Glutamatergic neuron (in vitro differentiated cells): ENCODE results near the gene PAPPA2. TPM values are rescaled to one million over a fixed set of nuclear protein-coding genes. Genes with fewer than 3 reads are reported as not detected.
"Not testable (repeated sequence)": the region's sequence is repeated elsewhere in the genome, so short reads cannot be mapped to it uniquely, and the experiment has no call there.

Experiments
- DNase-seq: peaks from one replicate; pipeline ENCODE4 v3.0.0; 2022
- H3K27ac Mint-ChIP-seq: one replicate; pipeline ENCODE4 v1.8.0; 2020; ENCODE audit warnings: mild to moderate bottlenecking, mixed read lengths, inconsistent platforms; ENCODE audit not compliant: unreplicated experiment
- H3K27me3 Mint-ChIP-seq: one replicate; pipeline ENCODE4 v1.8.0; 2020; ENCODE audit warnings: mild to moderate bottlenecking, moderate library complexity, mixed read lengths, inconsistent platforms; ENCODE audit not compliant: unreplicated experiment
- H3K36me3 Mint-ChIP-seq: one replicate; pipeline ENCODE4 v1.8.0; 2020; ENCODE audit warnings: mild to moderate bottlenecking, mixed read lengths, inconsistent platforms; ENCODE audit not compliant: unreplicated experiment
- H3K4me1 Mint-ChIP-seq: one replicate; pipeline ENCODE4 v1.8.0; 2020; ENCODE audit warnings: mild to moderate bottlenecking, low read depth, mixed read lengths, inconsistent platforms; ENCODE audit not compliant: unreplicated experiment
- H3K4me3 Mint-ChIP-seq: one replicate; pipeline ENCODE4 v1.8.0; 2020; ENCODE audit warnings: mild to moderate bottlenecking, mixed read lengths, inconsistent platforms; ENCODE audit not compliant: unreplicated experiment
- H3K9me3 Mint-ChIP-seq: one replicate; pipeline ENCODE4 v1.8.0; 2020; ENCODE audit warnings: mild to moderate bottlenecking, moderate library complexity, mixed read lengths, inconsistent platforms; ENCODE audit not compliant: unreplicated experiment
- CTCF ChIP-seq: fragments of 200-600 bp; sonication (generic); IDR thresholded peaks from one replicate; pipeline ENCODE4 v1.5.0; 2021; ENCODE audit not compliant: partially characterized antibody, unreplicated experiment
- total RNA-seq: library from RNA; stranded (reverse); fragmentation: NEBNext Ultra II Directional; extraction: Animal tissue kit (Norgen Biotek cat#: 25700); gene quantifications from one replicate; pipeline ENCODE4 v1.2.1, GENCODE V29; 2021; ENCODE audit not compliant: unreplicated experiment

The PAPPA2 gene
- total RNA-seq, 1 donor from 2014 or later, result 2.3 TPM

- H3K4me1 Mint-ChIP-seq, result no peaks in the 10 kb centered on the region
- H3K36me3 Mint-ChIP-seq, result no peaks in the 10 kb centered on the region
- H3K27me3 Mint-ChIP-seq, result no peaks in the 10 kb centered on the region
- DNase-seq, result no peak
- no peak overlapping the region for H3K27ac Mint-ChIP-seq
- H3K4me3 Mint-ChIP-seq, result no peak overlapping the region
- no peaks in the 10 kb centered on the region for H3K9me3 Mint-ChIP-seq
- TF ChIP-seq CTCF, result no peak
These were observed 281.2 kb downstream of the PAPPA2 start for GRCh38 chr1:176744142-176744541.

- no peak overlapping the region for H3K27ac Mint-ChIP-seq
- H3K36me3 Mint-ChIP-seq, result no peaks in the 10 kb centered on the region
- H3K9me3 Mint-ChIP-seq, result no peaks in the 10 kb centered on the region
- H3K4me3 Mint-ChIP-seq, result no peak overlapping the region
- no peaks in the 10 kb centered on the region for H3K4me1 Mint-ChIP-seq
- H3K27me3 Mint-ChIP-seq, result no peaks in the 10 kb centered on the region
- DNase-seq, result no peak
- TF ChIP-seq CTCF, result no peak
These were observed 283.0 kb downstream of the PAPPA2 start for GRCh38 chr1:176745945-176746344.

GRCh38 chr1:176752505-176752904 lies 289.5 kb downstream of the PAPPA2 start:
- TF ChIP-seq CTCF, result no peak
- no peaks in the 10 kb centered on the region for H3K27me3 Mint-ChIP-seq
- no peak overlapping the region for H3K4me3 Mint-ChIP-seq
- no peaks in the 10 kb centered on the region for H3K4me1 Mint-ChIP-seq
- no peak overlapping the region for H3K27ac Mint-ChIP-seq
- no peaks in the 10 kb centered on the region for H3K36me3 Mint-ChIP-seq
- no peak for DNase-seq
- peaks cover 1% of the 10 kb centered on the region for H3K9me3 Mint-ChIP-seq

GRCh38 chr1:176754676-176755075 lies 291.7 kb downstream of the PAPPA2 start:
- no peaks in the 10 kb centered on the region for H3K4me1 Mint-ChIP-seq
- no peaks in the 10 kb centered on the region for H3K36me3 Mint-ChIP-seq
- DNase-seq, result no peak
- H3K27me3 Mint-ChIP-seq, result no peaks in the 10 kb centered on the region
- no peak overlapping the region for H3K27ac Mint-ChIP-seq
- H3K9me3 Mint-ChIP-seq, result peaks cover 1% of the 10 kb centered on the region
- H3K4me3 Mint-ChIP-seq, result no peak overlapping the region
- TF ChIP-seq CTCF, result no peak

- H3K27me3 Mint-ChIP-seq, H3K4me3 Mint-ChIP-seq, DNase-seq, H3K36me3 Mint-ChIP-seq, H3K4me1 Mint-ChIP-seq, H3K9me3 Mint-ChIP-seq, H3K27ac Mint-ChIP-seq: not testable (repeated sequence)
These were observed 293.8 kb downstream of the PAPPA2 start for GRCh38 chr1:176756817-176757216.

GRCh38 chr1:176765608-176766007 lies 302.6 kb downstream of the PAPPA2 start:
- Mint-ChIP-seq H3K9me3 (no peaks in the 10 kb centered on the region), H3K27ac (no peak overlapping the region), H3K4me3 (no peak overlapping the region), H3K36me3 (no peaks in the 10 kb centered on the region), H3K4me1 (no peaks in the 10 kb centered on the region), H3K27me3 (peaks cover 2% of the 10 kb centered on the region)
- DNase-seq, result no peak
- no peak for TF ChIP-seq CTCF
